Kidney epithelial cell (primary cell): ENCODE measurements around the gene ABL2. TPM values are rescaled to one million over a fixed set of nuclear protein-coding genes. Genes with fewer than 3 reads are reported as not detected.
A peak's percentile ranks its signal among the peaks of the same experiment; 100 is the strongest.

Experiments used
- DNase-seq: peaks from one replicate; pipeline ENCODE4 v3.0.0-alpha.2; 2010; ENCODE audit warnings: low read depth
- H3K27me3 ChIP-seq: 2 replicates; pipeline ENCODE4 v1.6.0; 2011; ENCODE audit warnings: low read length; ENCODE audit not compliant: control insufficient read depth, insufficient read depth
- H3K36me3 ChIP-seq: 2 replicates; pipeline ENCODE4 v1.5.1; 2011; ENCODE audit warnings: low read length; ENCODE audit not compliant: control insufficient read depth, insufficient read depth
- H3K4me3 ChIP-seq: 2 replicates; pipeline ENCODE4 v1.5.1; 2011; ENCODE audit warnings: low read depth, mild to moderate bottlenecking, control low read depth, low read length
- total RNA-seq: library from RNA; depleted of rRNA; stranded (reverse); fragments of >200 nt; gene quantifications from 2 replicates; pipeline ENCODE4 v1.2.3, GENCODE V29; 2015
- TF ChIP-seq, protein P1 (sequence below): IDR thresholded peaks from 2 replicates; pipeline ENCODE4 v1.5.1; 2011; ENCODE audit warnings: mild to moderate bottlenecking, moderate library complexity, low read length, control low read depth, inconsistent platforms; ENCODE audit not compliant: insufficient read depth, poor library complexity, severe bottlenecking

Gene ABL2
- total RNA-seq, 1 donor from 2014 or later, result 47.4 TPM

DNA sequence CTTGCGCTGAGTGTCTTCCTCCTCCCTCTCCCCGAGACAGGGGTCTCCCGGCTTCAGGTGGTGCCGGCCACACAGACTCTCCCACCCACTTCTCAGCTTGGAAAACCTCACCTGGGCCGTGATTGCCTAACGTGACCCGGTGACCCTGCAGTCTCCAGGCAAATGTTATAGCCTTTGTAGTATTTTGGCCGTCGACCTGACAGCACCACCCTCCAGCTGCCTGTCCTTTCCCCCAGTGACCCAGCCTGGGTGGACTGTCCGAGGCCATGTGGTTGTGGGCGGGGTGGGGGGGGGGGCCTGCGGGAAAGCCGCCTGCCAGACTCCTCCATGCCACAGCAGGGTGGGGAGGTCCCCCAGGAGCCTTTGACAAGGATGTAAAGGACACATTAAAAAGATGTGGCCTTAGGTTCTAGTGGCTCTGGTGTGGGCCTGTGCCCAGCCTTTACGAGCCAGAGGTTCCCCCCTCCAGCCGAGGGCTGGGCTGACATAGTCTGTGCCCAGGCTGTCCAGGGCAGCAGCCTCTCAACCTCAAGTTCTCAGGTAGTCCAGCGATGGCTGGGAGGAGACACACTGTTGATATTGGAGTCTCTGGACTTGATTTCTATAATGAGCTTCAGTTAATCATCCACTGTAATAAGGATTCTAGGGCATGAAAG is 139.5 kb downstream of the ABL2 start:
- H3K36me3 ChIP-seq, result peaks cover 3% of the 10 kb centered on the region
- no peaks in the 10 kb centered on the region for H3K27me3 ChIP-seq
- no peak overlapping the region for H3K4me3 ChIP-seq
- TF ChIP-seq, protein P1, sequence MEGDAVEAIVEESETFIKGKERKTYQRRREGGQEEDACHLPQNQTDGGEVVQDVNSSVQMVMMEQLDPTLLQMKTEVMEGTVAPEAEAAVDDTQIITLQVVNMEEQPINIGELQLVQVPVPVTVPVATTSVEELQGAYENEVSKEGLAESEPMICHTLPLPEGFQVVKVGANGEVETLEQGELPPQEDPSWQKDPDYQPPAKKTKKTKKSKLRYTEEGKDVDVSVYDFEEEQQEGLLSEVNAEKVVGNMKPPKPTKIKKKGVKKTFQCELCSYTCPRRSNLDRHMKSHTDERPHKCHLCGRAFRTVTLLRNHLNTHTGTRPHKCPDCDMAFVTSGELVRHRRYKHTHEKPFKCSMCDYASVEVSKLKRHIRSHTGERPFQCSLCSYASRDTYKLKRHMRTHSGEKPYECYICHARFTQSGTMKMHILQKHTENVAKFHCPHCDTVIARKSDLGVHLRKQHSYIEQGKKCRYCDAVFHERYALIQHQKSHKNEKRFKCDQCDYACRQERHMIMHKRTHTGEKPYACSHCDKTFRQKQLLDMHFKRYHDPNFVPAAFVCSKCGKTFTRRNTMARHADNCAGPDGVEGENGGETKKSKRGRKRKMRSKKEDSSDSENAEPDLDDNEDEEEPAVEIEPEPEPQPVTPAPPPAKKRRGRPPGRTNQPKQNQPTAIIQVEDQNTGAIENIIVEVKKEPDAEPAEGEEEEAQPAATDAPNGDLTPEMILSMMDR, result no peak
- no peak for DNase-seq

DNA sequence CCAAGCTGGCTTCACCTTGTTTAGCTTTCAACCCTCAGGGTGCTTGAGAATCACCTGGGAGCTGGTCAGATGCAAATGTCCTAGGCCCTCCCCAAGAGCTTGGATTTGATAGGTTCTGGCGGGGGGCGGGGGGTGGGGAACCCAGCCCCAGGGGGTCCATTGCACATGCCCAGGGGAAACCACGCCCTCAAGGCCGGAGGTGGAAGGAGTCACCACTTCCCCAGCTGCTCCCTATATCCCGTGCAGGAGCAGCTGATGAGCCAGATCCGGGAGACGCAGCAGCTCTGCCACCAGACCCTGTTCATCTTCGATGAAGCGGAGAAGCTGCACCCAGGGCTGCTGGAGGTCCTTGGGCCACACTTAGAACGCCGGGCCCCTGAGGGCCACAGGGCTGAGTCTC is 141.8 kb downstream of the ABL2 start:
- TF ChIP-seq, protein P1, result no peak
- Histone ChIP-seq H3K27me3 (no peaks in the 10 kb centered on the region), H3K4me3 (no peak overlapping the region), H3K36me3 (no peaks in the 10 kb centered on the region)
- no peak for DNase-seq

DNA sequence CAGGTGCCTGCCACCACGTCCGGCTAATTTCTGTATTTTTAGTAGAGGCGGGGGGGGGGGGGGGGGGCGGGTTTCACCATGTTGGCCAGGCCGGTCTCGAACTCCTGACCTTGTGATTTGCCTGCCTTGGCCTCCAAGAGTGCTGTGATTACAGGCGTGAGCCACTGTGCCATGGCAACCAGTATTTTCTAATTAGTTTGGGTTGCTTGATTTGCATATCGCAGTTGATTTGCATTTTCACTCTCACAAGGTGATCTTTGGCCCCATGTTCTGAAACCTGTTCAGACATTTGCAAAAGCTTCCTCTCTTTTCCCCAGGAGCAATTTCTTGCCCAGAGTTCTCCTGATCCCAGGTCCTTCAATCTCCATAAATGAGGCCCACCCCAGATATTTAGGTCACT is 145.9 kb downstream of the ABL2 start:
- no peaks in the 10 kb centered on the region for H3K36me3 ChIP-seq
- no peak overlapping the region for H3K4me3 ChIP-seq
- no peak for DNase-seq
- TF ChIP-seq, protein P1, result no peak
- H3K27me3 ChIP-seq, result no peaks in the 10 kb centered on the region

DNA sequence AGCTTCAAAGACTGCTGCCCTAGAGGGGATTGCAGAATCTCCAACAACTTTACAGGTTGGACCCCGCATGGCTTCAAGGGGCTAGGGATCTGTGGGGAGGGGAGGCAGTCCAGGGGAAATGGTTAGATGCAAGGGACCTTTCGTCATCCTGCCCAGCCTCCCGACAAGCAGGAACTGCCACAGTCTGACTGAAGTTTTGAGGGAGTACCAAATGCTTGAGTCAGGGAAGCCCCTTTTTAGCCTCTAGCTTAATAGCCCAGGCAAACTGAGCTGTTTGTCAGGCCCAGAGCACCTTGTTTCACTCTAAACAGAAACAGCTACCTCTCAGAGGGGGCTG is 146.5 kb downstream of the ABL2 start:
- TF ChIP-seq, protein P1, result no peak
- Histone ChIP-seq H3K4me3 (peak overlapping the region; percentile 90), H3K36me3 (no peaks in the 10 kb centered on the region), H3K27me3 (no peaks in the 10 kb centered on the region)
- DNase-seq, result no peak

DNA sequence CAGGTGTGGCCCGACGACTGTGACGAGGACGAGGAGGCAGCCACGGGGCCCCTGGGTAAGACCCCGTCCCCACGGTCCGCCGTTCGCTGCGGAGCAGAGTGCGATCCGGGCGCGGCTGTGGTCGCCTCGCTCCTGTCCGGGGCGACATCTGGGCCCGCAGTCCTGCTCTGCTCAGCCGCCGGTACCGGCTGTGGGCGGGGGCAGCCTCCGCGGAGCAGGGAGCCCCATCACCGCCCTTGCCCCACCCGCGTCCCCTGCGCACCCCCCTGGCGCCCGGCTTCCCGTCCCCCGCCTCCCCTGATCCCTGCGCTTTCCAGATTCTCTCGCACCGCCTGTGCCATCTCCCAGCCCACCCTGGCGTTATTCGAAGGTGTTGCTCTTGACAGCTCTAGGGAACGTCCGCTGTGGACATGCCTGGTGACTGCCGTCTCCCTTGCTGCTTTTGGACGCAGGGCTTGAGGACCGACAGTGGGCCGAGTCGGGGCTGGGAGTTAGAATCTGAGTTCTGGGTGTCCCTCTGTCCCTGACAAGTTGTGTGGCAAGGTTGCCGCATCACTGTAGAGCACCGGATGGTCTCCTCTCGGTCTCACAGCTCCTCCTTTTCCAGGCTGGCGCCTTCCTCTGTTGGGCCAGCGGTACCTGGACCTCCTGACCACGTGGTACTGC is 147.0 kb downstream of the ABL2 start:
- H3K36me3 ChIP-seq, result no peaks in the 10 kb centered on the region
- TF ChIP-seq, protein P1, result no peak
- H3K4me3 ChIP-seq, result peak overlapping the region; percentile 90
- no peaks in the 10 kb centered on the region for H3K27me3 ChIP-seq
- no peak for DNase-seq

GRCh38 chr1:179081687-179082332 is 147.7 kb downstream of the ABL2 start, which contains the start of gene TOR3A:
TSS of gene TOR3A (plus strand) at chr1:179082070. CDS start at chr1:179082129, 59 bp downstream.
- TF ChIP-seq, protein P1, result no peak
- Histone ChIP-seq H3K4me3 (peak within 1 kb of the TSS; percentile 90), H3K36me3 (no peaks in the 10 kb centered on the region), H3K27me3 (no peaks in the 10 kb centered on the region)
- peak; percentile 62 for DNase-seq
